Stimulated activated CD8-positive, alpha-beta memory T cell treated with anti-CD3 and anti-CD28 coated beads, Interleukin-4, amount 100 ng/mL, for 48 hours (primary cell): ENCODE results near the gene CDC5L.

Source experiments
- DNase-seq: peaks from one replicate; pipeline ENCODE4 v3.0.0-alpha.2; 2020

Gene CDC5L

DNA sequence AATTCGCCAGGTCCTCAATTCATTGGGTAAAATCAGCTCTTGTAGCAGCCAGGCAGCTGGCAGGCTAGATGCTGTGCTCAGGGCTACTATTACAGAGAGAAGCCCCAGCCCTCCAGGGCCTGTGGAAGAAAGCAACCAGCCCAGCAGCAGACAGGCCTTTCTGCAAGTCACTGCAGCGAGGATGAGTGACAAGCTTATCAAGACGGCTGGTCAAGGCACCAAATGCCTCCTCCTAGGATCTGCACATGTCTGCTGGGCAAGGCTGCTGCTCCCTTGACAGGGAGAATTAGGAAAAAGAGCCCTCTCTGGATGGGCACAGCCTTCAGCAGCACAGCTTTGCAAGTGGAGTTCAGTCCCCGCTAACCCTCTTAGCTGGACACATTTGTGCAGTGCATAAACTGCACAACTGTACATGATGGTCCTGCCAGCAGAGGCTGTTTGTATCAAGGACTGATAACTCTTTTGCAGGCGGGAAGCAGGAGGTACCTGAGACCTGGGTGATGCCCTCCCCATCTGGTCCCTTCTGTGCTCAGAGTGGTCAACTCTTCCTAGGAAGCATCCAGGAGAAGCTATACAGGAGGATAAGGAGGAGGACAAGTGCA, 89.9 kb downstream of the CDC5L start:
- DNase-seq, result no peak

GRCh38 chr6:44478158-44478557, 90.7 kb downstream of the CDC5L start:
- no peak for DNase-seq

DNA sequence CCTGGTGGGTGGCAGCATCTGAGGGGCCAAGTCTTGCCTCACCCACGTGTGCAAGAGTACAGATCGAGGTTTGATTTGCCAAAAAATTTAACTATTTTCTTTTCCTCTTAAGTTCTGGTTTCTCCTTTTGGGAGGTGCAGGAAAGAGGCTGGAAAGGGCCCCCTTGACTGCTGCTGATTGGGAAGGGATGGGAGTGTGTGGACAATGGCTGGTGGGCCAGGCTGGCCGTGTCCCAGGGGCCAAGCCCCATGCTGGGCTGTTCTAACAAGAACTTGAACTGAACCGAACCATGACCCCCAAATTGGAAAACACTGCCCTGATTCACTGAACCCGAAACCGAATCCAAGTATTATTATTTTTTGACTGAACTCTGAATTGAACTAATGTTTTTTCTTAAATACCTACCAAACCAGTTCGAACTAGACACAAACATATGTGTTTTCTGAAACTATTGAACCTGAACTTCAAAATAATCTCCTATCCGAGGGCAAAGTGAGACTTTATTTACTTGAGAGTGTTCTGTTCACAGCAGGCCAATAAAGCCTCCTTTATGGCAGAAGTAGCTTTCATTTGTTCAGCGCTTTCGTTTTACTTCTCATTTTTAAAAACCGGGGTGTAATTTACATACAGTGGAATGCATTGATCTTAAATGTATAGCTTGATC, 91.2 kb downstream of the CDC5L start:
- DNase-seq, result no peak

- no peak for DNase-seq
Observed at GRCh38 chr6:44480097-44480541, 92.6 kb downstream of the CDC5L start.

- no peak for DNase-seq
Observed at GRCh38 chr6:44481056-44481455, 93.5 kb downstream of the CDC5L start.

DNA sequence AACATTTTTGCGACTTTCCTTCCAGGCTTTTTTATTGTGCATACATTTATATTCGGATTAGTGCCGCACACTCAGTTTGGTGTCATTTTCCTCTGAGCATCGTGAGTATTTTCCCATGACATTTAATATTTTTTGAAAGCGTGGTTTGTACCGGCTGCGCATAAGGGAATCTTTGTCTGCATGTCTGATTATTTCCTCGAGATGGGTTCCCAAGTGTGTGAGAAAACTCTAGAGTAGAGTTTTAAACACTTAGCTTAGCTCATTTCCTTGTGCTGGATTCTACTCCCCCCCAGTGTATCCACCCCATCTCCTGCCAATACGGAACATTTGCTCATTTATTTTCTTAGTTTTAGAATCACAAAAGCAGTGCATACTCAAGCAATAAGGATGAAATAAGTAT, 94.3 kb downstream of the CDC5L start:
- DNase-seq, result no peak

GRCh38 chr6:44485601-44486401, 98.3 kb downstream of the CDC5L start:
- DNase-seq, result no peak

DNA sequence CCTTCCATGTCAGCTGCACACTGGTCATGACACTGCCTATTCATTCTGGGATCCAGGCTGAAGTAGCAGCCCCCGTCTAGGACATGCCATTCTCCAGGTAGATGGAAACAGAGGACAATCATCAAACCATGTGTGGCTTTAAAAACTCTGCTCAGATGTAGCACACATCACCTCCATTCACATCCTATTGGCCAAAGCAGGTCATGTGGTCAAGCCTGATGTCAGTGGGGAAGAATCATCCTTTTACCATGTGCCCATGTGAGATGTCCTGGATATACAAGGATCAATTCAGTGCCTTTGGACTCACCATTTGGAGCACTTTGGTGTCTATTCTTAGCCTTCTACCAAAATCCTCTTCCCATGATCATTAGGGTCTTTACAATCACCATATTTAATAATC, 99.5 kb downstream of the CDC5L start:
- DNase-seq, result no peak

GRCh38 chr6:44487586-44487985, 100.1 kb downstream of the CDC5L start:
- DNase-seq, result no peak

DNA sequence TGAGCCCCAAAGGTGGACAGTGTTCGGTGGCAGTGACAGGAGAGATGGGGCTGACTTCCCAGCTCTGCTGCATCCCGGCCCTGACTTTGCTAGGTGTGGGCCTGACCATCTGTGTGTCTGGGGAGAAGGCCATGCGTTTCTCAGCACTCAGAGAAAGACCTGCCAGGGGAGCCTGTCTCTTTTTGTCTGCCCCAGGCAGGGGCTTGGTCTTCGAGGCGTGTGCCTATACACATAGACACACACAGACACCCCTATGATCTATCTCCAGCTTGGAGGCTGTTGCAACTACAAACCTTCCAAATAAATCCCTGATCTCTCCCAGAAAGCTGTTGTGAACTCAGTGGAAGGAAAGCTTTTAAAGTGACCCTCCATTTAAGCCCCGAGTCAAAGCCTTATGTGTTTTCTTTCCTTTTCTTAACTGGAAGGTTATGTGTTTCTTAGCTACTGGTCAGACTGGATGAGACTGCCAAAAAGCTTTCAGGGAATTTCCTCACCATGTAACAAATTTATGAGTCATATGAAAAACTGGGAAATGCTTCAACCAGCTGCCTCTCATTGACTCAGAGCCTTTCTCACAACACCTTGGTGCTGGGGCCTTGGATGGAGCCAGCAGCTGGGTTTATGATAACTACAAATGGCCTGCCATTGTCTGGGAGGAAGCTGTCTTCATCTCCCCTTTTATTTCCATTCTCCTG, 102.6 kb downstream of the CDC5L start:
- DNase-seq, result no peak

DNA sequence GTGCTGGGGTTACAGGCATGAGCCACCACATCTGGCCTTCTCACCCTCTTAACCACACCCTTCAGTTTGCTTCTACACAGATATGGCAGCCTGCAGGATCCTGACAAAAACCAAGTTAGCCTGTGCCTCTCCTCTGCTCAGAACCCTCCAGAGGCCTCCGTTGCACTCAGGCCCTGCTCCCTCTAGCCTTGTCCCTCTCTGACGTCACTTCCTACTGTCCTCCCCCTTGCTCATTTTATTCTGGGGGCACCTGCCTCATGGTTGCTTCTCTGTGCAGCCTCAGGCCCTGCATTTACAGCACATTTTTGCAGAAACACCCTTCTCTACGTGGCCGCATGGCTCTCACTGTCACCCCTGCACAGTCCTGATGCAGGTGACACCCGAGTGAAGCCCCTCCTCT, 105.6 kb downstream of the CDC5L start:
- no peak for DNase-seq

GRCh38 chr6:44493593-44493992, 106.1 kb downstream of the CDC5L start:
- DNase-seq, result no peak

- DNase-seq, result no peak
Observed at GRCh38 chr6:44494011-44494501, 106.5 kb downstream of the CDC5L start.

- DNase-seq, result no peak
Observed at GRCh38 chr6:44495036-44495901, 107.8 kb downstream of the CDC5L start.

- no peak for DNase-seq
Observed at GRCh38 chr6:44496665-44497369, 109.3 kb downstream of the CDC5L start.

DNA sequence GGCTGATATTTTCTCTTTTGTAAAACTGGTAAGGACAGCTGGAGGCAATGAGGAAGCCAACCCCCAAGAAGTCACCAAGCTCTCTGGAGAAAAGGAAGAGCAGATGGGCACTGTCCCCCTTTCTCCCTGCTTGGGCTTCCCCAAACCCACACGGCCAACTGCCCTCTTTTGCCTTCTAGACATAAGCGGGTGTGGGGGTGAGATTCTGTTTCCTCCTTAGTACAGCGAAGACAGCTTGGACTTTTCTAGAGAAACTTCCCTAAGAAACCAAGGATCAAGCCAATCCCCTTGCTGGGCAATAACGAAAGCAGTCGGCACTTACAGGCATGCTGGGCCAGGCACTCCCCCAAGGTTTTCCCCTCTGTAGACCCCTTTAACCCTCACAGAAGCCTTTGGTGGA, 110.3 kb downstream of the CDC5L start:
- DNase-seq, result no peak

DNA sequence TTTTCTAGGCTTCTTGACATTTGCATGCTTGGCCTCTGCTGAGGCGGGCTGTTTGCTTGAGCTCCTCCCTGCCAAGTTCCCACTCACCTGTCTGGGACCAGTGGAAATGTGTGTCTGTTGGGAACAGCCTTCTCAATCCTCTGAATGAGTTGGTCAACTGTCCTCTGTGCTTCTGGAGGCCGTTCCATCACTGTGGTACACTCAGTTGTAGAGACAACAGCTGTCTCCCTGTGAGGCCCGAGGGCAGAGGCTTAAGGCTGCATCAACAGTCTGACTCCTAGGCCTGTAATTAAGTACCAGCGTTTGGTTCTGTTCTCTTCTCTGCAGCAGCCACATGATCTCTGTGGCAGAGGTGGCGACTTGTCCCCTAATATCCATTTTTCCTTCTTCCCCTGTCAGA, 110.9 kb downstream of the CDC5L start:
- no peak for DNase-seq

DNA sequence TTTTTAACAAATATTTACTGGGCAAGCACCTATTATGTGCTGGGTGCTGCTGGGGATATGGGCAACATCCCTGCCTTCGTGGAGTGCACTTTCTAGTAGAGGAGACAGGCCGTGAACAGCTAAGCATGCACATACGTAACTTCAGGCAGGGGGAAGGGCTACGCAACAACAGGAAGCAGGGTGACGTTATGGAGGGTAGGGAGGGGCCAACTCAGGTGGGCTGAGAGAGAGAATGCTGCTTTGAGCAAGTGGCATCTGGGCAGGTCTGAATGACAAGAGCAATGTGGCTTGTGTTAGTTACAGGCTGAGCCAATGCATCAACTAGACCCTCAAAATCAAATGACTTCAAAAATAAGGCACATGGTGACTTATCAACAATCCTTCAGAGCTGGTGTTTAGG, 112.1 kb downstream of the CDC5L start:
- no peak for DNase-seq
